ENCODE measurements around the gene TMPRSS13. TPM values are rescaled to one million over a fixed set of nuclear protein-coding genes. Genes with fewer than 3 reads are reported as not detected.

TMPRSS13 gene
- total and polyA plus RNA-seq, 7 donors: not detected

- Histone ChIP-seq H3K27ac (no peak overlapping the region), H3K27me3 (ENCODE audit: insufficient read depth in 3 of 3, low read length in 2 of 3) (peaks cover 0 to 28% (median 7%) of the 10 kb centered on the region in 3 donors), H3K4me3 (no peak overlapping the region), H3K9me3 (no peaks in the 10 kb centered on the region), H3K4me1 (peaks cover 6% of the 10 kb centered on the region), H3K36me3 (ENCODE audit: insufficient read depth in 1 of 2, low read depth in 1 of 2) (no peaks in the 10 kb centered on the region)
- ATAC-seq (no peak), DNase-seq (no peak)
- WGBS, 3 donors: 40 to 45% (median 44%) methylated on average over 11 of the region's 11 CpGs
- no peak for TF ChIP-seq CTCF (IDR thresholded peaks at IDR 0.05)
- intact Hi-C loops (cut with DNase I): no loop called here
Measured at GRCh38 chr11:117882311-117882905, 46.8 kb downstream of the TMPRSS13 start.

- DNase-seq (no peak), ATAC-seq (no peak)
- H3K4me1 ChIP-seq: peaks cover 4% of the 10 kb centered on the region
- H3K4me3 ChIP-seq: no peak overlapping the region
- TF ChIP-seq CTCF (IDR thresholded peaks at IDR 0.05): no peak
- 89 to 94% (median 90%) methylated on average over 5 of the region's 5 CpGs for WGBS, 3 donors
- peaks cover 0 to 37% (median 11%) of the 10 kb centered on the region in 3 donors for H3K27me3 ChIP-seq (ENCODE audit: insufficient read depth in 3 of 3, low read length in 2 of 3)
- H3K9me3 ChIP-seq: no peaks in the 10 kb centered on the region
- H3K36me3 ChIP-seq (ENCODE audit: insufficient read depth in 1 of 2, low read depth in 1 of 2): no peaks in the 10 kb centered on the region
- H3K27ac ChIP-seq: no peak overlapping the region
- intact Hi-C loops (cut with DNase I): no loop called here
Measured at GRCh38 chr11:117881217-117881616, 48.0 kb downstream of the TMPRSS13 start.

- WGBS, 3 donors: 84 to 86% (median 84%) methylated on average over 11 of the region's 11 CpGs
- Histone ChIP-seq H3K27me3 (ENCODE audit: insufficient read depth in 3 of 3, low read length in 2 of 3) (peaks cover 0 to 52% (median 20%) of the 10 kb centered on the region in 3 donors), H3K4me1 (no peaks in the 10 kb centered on the region), H3K9me3 (no peaks in the 10 kb centered on the region), H3K4me3 (no peak overlapping the region), H3K27ac (no peak overlapping the region), H3K36me3 (ENCODE audit: insufficient read depth in 1 of 2, low read depth in 1 of 2) (no peaks in the 10 kb centered on the region)
- ATAC-seq: no peak
- intact Hi-C loops (cut with DNase I): no loop called here
- TF ChIP-seq CTCF (IDR thresholded peaks at IDR 0.05): no peak
- DNase-seq: no peak
Measured at GRCh38 chr11:117879516-117880480, 49.4 kb downstream of the TMPRSS13 start.

- H3K4me1 ChIP-seq: no peaks in the 10 kb centered on the region
- H3K27me3 ChIP-seq (ENCODE audit: insufficient read depth in 3 of 3, low read length in 2 of 3): peaks cover 0 to 58% (median 23%) of the 10 kb centered on the region in 3 donors
- no peak for TF ChIP-seq CTCF (IDR thresholded peaks at IDR 0.05)
- ATAC-seq (no peak), DNase-seq (no peak)
- no peaks in the 10 kb centered on the region for H3K36me3 ChIP-seq (ENCODE audit: insufficient read depth in 1 of 2, low read depth in 1 of 2)
- H3K9me3 ChIP-seq: no peaks in the 10 kb centered on the region
- intact Hi-C loops (cut with DNase I): no loop called here
- H3K4me3 ChIP-seq: no peak overlapping the region
- 86 to 89% (median 88%) methylated on average over 3 of the region's 3 CpGs for WGBS, 3 donors
- H3K27ac ChIP-seq: no peak overlapping the region
Measured at GRCh38 chr11:117878939-117879475, 50.2 kb downstream of the TMPRSS13 start.

Measured in psoas muscle (tissue), 8 donors.